Epithelial cell of umbilical artery (primary cell): Measurements from ENCODE around the gene RRP8. TPM values are rescaled to one million over a fixed set of nuclear protein-coding genes. Genes with fewer than 3 reads are reported as not detected.

Experiments used
- total RNA-seq: library from RNA; depleted of rRNA; stranded (reverse); fragments of >200 nt; gene quantifications from 2 replicates; pipeline ENCODE4 v1.2.3, GENCODE V29; 2014

RRP8 gene
- 10.7 and 15.8 TPM in 2 replicates for total RNA-seq

DNA sequence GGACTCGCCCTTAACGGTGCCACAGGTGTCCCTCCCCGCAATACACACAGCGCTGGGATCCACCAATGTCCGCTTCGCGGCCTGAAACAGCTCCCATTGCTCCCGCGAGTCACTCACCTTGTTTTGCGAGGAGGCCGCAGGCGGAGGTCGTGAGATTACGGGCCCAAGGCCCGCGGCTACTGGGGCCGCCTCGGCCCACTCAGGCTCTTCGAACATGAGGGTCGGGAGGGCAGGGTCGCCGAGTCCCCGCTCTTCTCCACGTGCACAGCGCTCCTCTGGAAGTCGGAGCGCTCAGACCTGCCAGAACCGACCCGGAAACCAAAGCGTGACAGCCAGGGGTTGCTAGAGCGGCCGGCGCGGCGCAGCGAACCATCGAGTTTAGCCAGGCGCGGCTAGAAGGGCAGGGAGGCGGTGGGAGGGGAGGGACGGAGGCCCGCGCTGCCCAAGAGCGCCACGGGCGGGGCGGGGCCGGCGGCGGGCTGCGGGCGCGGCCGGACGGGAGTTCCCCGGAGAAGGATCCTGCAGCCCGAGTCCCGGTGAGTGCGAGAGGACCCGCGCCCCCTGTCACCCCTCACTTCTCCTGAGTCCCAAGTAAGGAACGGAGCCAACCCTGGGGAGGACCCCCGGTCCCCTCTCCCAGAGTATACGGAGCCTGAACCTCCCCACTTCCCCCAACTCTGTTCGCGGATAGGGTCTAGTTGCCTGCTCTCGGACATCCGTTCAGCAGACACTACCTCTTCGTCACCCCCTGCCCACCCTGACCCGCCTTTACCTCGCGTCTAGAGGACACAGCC lies at the start of gene RRP8, which contains the start of gene ILK:
Gene RRP8 (minus strand): TSS at position 330 of the 794 bp plus-strand sequence. CDS start 114 bp downstream, at position 216.
Gene ILK (plus strand): TSS at position 488 of the 794 bp plus-strand sequence. CDS start 498 bp downstream, outside the sequence.

DNA sequence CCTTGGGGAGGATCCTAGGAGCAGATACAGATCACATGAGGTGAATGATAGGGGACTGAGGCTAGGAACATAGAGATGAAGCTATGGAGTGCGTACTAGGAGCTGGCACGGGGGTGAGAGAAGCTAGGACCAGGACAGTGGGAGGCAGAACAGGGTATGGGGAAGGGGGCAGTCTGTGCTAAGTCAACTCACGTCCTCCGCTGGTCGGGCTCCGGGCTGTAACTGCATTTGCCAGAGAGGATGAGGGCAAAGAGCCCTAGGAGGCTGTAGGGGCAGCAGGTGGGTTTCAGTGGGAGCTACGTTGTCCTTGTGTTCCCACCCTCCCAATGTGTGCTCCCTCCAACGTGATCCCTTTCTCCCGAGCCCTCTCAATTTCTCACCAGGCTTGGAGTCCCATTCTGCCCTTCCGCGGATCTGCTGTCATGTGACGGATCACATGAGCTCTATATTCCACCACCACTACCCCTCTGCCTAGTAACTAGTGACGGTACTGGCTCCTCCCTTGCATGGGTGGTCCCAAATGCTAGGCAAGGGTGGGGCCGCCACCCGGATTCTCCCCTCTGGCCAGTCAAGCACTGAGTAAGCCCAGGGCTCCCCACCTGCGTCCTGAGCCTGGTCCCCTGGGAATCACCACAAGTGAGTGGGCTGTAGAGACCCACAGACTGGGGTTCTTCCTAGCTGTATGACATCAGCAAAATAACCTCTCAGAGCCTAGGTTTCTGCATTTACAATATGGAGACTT lies 15.8 kb upstream of the RRP8 start, which contains the start of gene TPP1:
Gene TPP1 (minus strand): TSS at position 419 of the 742 bp plus-strand sequence. CDS start 22 bp downstream, at position 397.

DNA sequence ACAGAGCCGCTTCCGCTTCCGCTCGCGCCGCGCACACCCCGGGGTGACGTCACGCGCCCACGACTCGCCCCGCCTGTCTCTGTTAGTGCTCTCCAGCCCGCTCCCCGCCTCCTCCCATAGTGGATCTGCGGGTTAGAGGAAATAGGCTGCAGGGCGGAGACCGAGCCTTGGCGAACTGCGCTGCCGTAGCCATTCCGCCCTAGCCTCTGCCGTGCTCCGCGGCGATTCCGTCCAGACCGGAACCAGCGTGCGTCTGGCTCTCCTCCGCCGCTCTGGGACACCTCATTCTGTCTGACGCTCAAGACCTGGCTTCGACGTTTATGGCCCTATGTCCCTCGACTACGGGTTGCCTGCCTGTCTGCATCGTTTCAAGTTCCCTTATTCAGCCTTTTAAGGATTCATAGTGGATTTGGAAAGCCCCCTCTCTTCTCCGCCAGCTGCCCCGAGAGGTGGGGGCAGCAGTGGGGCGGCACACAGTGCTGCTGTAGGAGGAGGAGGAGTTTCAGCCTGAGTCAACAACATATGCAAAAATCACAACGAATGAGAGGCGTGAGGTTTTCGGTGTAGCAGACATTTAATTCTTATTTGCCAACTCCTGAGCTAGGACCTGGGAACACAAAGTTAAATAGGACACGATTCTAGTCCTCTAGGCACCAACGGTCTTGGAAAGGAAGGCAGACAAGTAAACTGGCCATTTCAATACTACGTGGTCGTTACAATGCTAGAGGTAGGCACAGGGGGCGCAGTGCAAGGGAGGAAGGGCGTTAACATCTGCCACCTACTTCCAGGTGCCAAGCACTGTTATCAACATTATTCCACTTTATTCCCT lies 9.0 kb upstream of the RRP8 start, which contains the start of gene TAF10:
Gene TAF10 (minus strand): TSS at position 4 of the 829 bp plus-strand sequence. CDS start 27 bp downstream, outside the sequence.

Other genes with a start within 250 kb of the RRP8 start
- gene SMPD1, start 213.1 kb downstream of the RRP8 start, total RNA-seq, result 11.0 and 17.5 TPM in 2 replicates
- gene APBB1, start 184.5 kb downstream of the RRP8 start, total RNA-seq, result 46.1 and 47.3 TPM in 2 replicates
- not detected in 2 replicates for gene HPX, start 162.6 kb downstream of the RRP8 start, total RNA-seq
- gene TRIM3, start 129.7 kb downstream of the RRP8 start, total RNA-seq, result 15.6 and 18.8 TPM in 2 replicates
- gene ARFIP2, start 122.3 kb downstream of the RRP8 start, total RNA-seq, result 51.2 and 56.5 TPM in 2 replicates
- gene TIMM10B, start 122.1 kb downstream of the RRP8 start, total RNA-seq, result 28.4 and 38.7 TPM in 2 replicates
- gene DNHD1, start 106.3 kb downstream of the RRP8 start, total RNA-seq, result 1.3 and 3.3 TPM in 2 replicates
- gene ILK, start 158 bp upstream of the RRP8 start, total RNA-seq, result 122 and 162 TPM in 2 replicates
- gene TAF10, start 8.6 kb upstream of the RRP8 start, total RNA-seq, result 20.1 and 33.5 TPM in 2 replicates
- 48.1 and 60.3 TPM in 2 replicates for gene TPP1, start 15.8 kb upstream of the RRP8 start, total RNA-seq
- 29.0 and 30.2 TPM in 2 replicates for gene DCHS1, start 52.2 kb upstream of the RRP8 start, total RNA-seq
- 87.7 and 916 TPM in 2 replicates for gene MRPL17, start 79.7 kb upstream of the RRP8 start, total RNA-seq
- gene OR2AG2, start 168.4 kb upstream of the RRP8 start, total RNA-seq, result under 0.01 and 0.15 TPM in 2 replicates
- gene OR2AG1, start 179.4 kb upstream of the RRP8 start, total RNA-seq, result not detected in 2 replicates
- under 0.01 and 0.46 TPM in 2 replicates for gene OR6A2, start 196.1 kb upstream of the RRP8 start, total RNA-seq
- gene OR10A5, start 242.1 kb upstream of the RRP8 start, total RNA-seq, result not detected in 2 replicates